GM20431 (cell line): ENCODE data around the gene SLF2.
"Not testable (repeated sequence)": the region's sequence is repeated elsewhere in the genome, so short reads cannot be mapped to it uniquely, and the experiment has no call there.

ENCODE experiments used
- in situ Hi-C: fragments of 300-500 bp; cut with MseI, MboI; formaldehyde crosslinking; loops from one replicate; pipeline ENCODE4 v1.15.0; 2020; ENCODE audit warnings: low sequenced_read_pairs; ENCODE audit not compliant: unreplicated experiment

The SLF2 gene

GRCh38 chr10:100943508-100943907, 30.7 kb downstream of the SLF2 start:
- in situ Hi-C loops, result no loop called here

GRCh38 chr10:100945754-100946153, 33.0 kb downstream of the SLF2 start:
- in situ Hi-C loops, result no loop called here

- in situ Hi-C loops, result no loop called here
Observed at GRCh38 chr10:100948916-100949315, 36.2 kb downstream of the SLF2 start.

GRCh38 chr10:100960251-100960650, 47.5 kb downstream of the SLF2 start:
- in situ Hi-C loops, result no loop called here

GRCh38 chr10:100962351-100963080, 49.8 kb downstream of the SLF2 start:
- in situ Hi-C loops, result no loop called here

- in situ Hi-C loops, result no loop called here
Observed at GRCh38 chr10:100963826-100964225, 51.1 kb downstream of the SLF2 start.

GRCh38 chr10:100965820-100966219, 53.1 kb downstream of the SLF2 start:
- in situ Hi-C loops, result no loop called here

- in situ Hi-C loops, result no loop called here
Observed at GRCh38 chr10:100966887-100967286, 54.1 kb downstream of the SLF2 start.

- in situ Hi-C loops, result no loop called here
Observed at GRCh38 chr10:100967332-100967731, 54.6 kb downstream of the SLF2 start.

- in situ Hi-C loops, result no loop called here
Observed at GRCh38 chr10:100968062-100968736, 55.4 kb downstream of the SLF2 start.

GRCh38 chr10:100968863-100969186, 56.1 kb downstream of the SLF2 start:
- in situ Hi-C loops, result no loop called here

- in situ Hi-C loops, result no loop called here
Observed at GRCh38 chr10:100969187-100970075, 56.7 kb downstream of the SLF2 start, which contains the start of gene SEMA4G. Gene SEMA4G (plus strand): TSS chr10:100969504. CDS start chr10:100972913, 3,409 bp downstream.

GRCh38 chr10:100970076-100970913, 57.5 kb downstream of the SLF2 start:
- in situ Hi-C loops, result no loop called here

- in situ Hi-C loops, result no loop called here
Observed at GRCh38 chr10:100970914-100971811, 58.4 kb downstream of the SLF2 start.

GRCh38 chr10:100972115-100972903, 59.5 kb downstream of the SLF2 start:
- in situ Hi-C loops, result no loop called here

- in situ Hi-C loops, result no loop called here
Observed at GRCh38 chr10:100972904-100973535, 60.3 kb downstream of the SLF2 start.

- in situ Hi-C loops, result not testable (repeated sequence)
Observed at GRCh38 chr10:100975397-100975796, 62.6 kb downstream of the SLF2 start.

- in situ Hi-C loops, result no loop called here
Observed at GRCh38 chr10:100976906-100977305, 64.1 kb downstream of the SLF2 start.
